Measurements from ENCODE around the gene ARFRP1. TPM values are rescaled to one million over a fixed set of nuclear protein-coding genes. Genes with fewer than 3 reads are reported as not detected.

Gene ARFRP1
- total and polyA plus RNA-seq, 2 of the 13 experiments (the other 11 are each of a cell fraction or from before 2014, with no cell fraction given) = 32.0 to 51.1 TPM

- TF ChIP-seq, protein P1, sequence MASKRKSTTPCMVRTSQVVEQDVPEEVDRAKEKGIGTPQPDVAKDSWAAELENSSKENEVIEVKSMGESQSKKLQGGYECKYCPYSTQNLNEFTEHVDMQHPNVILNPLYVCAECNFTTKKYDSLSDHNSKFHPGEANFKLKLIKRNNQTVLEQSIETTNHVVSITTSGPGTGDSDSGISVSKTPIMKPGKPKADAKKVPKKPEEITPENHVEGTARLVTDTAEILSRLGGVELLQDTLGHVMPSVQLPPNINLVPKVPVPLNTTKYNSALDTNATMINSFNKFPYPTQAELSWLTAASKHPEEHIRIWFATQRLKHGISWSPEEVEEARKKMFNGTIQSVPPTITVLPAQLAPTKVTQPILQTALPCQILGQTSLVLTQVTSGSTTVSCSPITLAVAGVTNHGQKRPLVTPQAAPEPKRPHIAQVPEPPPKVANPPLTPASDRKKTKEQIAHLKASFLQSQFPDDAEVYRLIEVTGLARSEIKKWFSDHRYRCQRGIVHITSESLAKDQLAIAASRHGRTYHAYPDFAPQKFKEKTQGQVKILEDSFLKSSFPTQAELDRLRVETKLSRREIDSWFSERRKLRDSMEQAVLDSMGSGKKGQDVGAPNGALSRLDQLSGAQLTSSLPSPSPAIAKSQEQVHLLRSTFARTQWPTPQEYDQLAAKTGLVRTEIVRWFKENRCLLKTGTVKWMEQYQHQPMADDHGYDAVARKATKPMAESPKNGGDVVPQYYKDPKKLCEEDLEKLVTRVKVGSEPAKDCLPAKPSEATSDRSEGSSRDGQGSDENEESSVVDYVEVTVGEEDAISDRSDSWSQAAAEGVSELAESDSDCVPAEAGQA (IDR thresholded peaks at IDR 0.05; ENCODE audit: low read depth) = no peak
- TF ChIP-seq, protein P1 (CRISPR knock-in tag; IDR thresholded peaks at IDR 0.05; ENCODE audit: borderline replicate concordance) = no peak
- TF ChIP-seq ZNF724P (CRISPR knock-in tag; IDR thresholded peaks at IDR 0.05; ENCODE audit: borderline replicate concordance) (0 out of 2 replicates have a peak, but pooled peaks have one; percentile 24), CREB1 (IDR thresholded peaks at IDR 0.05) (no peak), CREB1 (CRISPR knock-in tag; IDR thresholded peaks at IDR 0.05) (no peak), ZNF253 (CRISPR knock-in tag; IDR thresholded peaks at IDR 0.05; ENCODE audit: borderline replicate concordance) (no peak), THAP8 (CRISPR knock-in tag; IDR thresholded peaks at IDR 0.05; ENCODE audit: borderline replicate concordance) (no peak), SRSF4 (IDR thresholded peaks at IDR 0.05; ENCODE audit: low read depth, low read length, poor library complexity, severe bottlenecking) (no peak), ZNF616 (CRISPR knock-in tag; IDR thresholded peaks at IDR 0.05; ENCODE audit: low read depth) (0 out of 2 replicates have a peak, but pooled peaks have one; percentile 51), SKIL (CRISPR knock-in tag; IDR thresholded peaks at IDR 0.05; ENCODE audit: borderline replicate concordance) (no peak), ZNF354B (CRISPR knock-in tag; IDR thresholded peaks at IDR 0.05) (no peak), ZNF513 (CRISPR knock-in tag; conservative IDR thresholded peaks at IDR 0.05) (no peak), FIP1L1 (IDR thresholded peaks at IDR 0.05; ENCODE audit: borderline replicate concordance, insufficient read depth, low read depth, low read length) (no peak), PHB2 (IDR thresholded peaks at IDR 0.05; ENCODE audit: partially characterized antibody) (no peak), TBX3 (IDR thresholded peaks at IDR 0.05; ENCODE audit: borderline replicate concordance) (no peak), TRIM24 (CRISPR knock-in tag; IDR thresholded peaks at IDR 0.05) (no peak), MYNN (CRISPR knock-in tag; IDR thresholded peaks at IDR 0.05; ENCODE audit: low read depth) (no peak), ZBTB7A (CRISPR knock-in tag; IDR thresholded peaks at IDR 0.05) (no peak)
- TF ChIP-seq, protein P2, sequence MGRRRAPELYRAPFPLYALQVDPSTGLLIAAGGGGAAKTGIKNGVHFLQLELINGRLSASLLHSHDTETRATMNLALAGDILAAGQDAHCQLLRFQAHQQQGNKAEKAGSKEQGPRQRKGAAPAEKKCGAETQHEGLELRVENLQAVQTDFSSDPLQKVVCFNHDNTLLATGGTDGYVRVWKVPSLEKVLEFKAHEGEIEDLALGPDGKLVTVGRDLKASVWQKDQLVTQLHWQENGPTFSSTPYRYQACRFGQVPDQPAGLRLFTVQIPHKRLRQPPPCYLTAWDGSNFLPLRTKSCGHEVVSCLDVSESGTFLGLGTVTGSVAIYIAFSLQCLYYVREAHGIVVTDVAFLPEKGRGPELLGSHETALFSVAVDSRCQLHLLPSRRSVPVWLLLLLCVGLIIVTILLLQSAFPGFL (CRISPR knock-in tag; IDR thresholded peaks at IDR 0.05) = no peak
These were observed 10.4 kb downstream of the ARFRP1 start (continued) for GRCh38 chr20:63697357-63697867.
